NCI-H2107 (cell line): ENCODE measurements around the gene CDK5RAP2.
"Not testable (repeated sequence)": the region's sequence is repeated elsewhere in the genome, so short reads cannot be mapped to it uniquely, and the experiment has no call there.

Experiments
- DNase-seq: peaks from one replicate; lab custom pipeline; 2025; lab: John Stamatoyannopoulos, UW

Gene CDK5RAP2

GRCh38 chr9:120542701-120543490 lies 37.1 kb downstream of the CDK5RAP2 start:
- no peak for DNase-seq

GRCh38 chr9:120541921-120542320 lies 38.0 kb downstream of the CDK5RAP2 start:
- no peak for DNase-seq

GRCh38 chr9:120539951-120540350 lies 40.0 kb downstream of the CDK5RAP2 start:
- DNase-seq, result no peak

GRCh38 chr9:120538339-120538738 lies 41.6 kb downstream of the CDK5RAP2 start:
- no peak for DNase-seq

- no peak for DNase-seq
Measured at GRCh38 chr9:120536949-120537640, 42.9 kb downstream of the CDK5RAP2 start.

- DNase-seq, result no peak
Measured at GRCh38 chr9:120536094-120536493, 43.9 kb downstream of the CDK5RAP2 start.

GRCh38 chr9:120534266-120534665 lies 45.7 kb downstream of the CDK5RAP2 start:
- DNase-seq, result no peak

GRCh38 chr9:120532891-120533290 lies 47.1 kb downstream of the CDK5RAP2 start:
- no peak for DNase-seq

GRCh38 chr9:120532475-120532874 lies 47.5 kb downstream of the CDK5RAP2 start:
- no peak for DNase-seq

- DNase-seq, result peak; percentile 44
Measured at GRCh38 chr9:120531683-120532300, 48.2 kb downstream of the CDK5RAP2 start.

GRCh38 chr9:120530220-120530832 lies 49.6 kb downstream of the CDK5RAP2 start:
- not testable (repeated sequence) for DNase-seq

GRCh38 chr9:120528829-120529228 lies 51.1 kb downstream of the CDK5RAP2 start:
- DNase-seq, result no peak

- no peak for DNase-seq
Measured at GRCh38 chr9:120528327-120528726, 51.6 kb downstream of the CDK5RAP2 start.

- no peak for DNase-seq
Measured at GRCh38 chr9:120526534-120526933, 53.4 kb downstream of the CDK5RAP2 start.

- DNase-seq, result no peak
Measured at GRCh38 chr9:120524863-120525262, 55.1 kb downstream of the CDK5RAP2 start.

GRCh38 chr9:120524038-120524437 lies 55.9 kb downstream of the CDK5RAP2 start:
- no peak for DNase-seq

- DNase-seq, result no peak
Measured at GRCh38 chr9:120522558-120522957, 57.4 kb downstream of the CDK5RAP2 start.

- no peak for DNase-seq
Measured at GRCh38 chr9:120522032-120522431, 57.9 kb downstream of the CDK5RAP2 start.

GRCh38 chr9:120521101-120521500 lies 58.9 kb downstream of the CDK5RAP2 start:
- DNase-seq, result no peak

- DNase-seq, result not testable (repeated sequence)
Measured at GRCh38 chr9:120515996-120516395, 64.0 kb downstream of the CDK5RAP2 start.

- DNase-seq, result not testable (repeated sequence)
Measured at GRCh38 chr9:120515481-120515880, 64.5 kb downstream of the CDK5RAP2 start.

- no peak for DNase-seq
Measured at GRCh38 chr9:120514405-120514804, 65.6 kb downstream of the CDK5RAP2 start.
